Activated effector memory CD4-positive, alpha-beta T cell treated with Interleukin-2 at 50 U/mL for 16 hours (primary cell): Measurements from ENCODE around the gene PIM3.

ENCODE experiments used
- DNase-seq: peaks from one replicate; pipeline ENCODE4 v3.0.0-alpha.2; 2020

PIM3 gene

GRCh38 chr22:49960159-49961004 lies at the start of gene PIM3:
TSS of gene PIM3 (plus strand) at chr22:49960772. CDS start at chr22:49960948, 176 bp downstream.
- peak; percentile 89 for DNase-seq

DNA sequence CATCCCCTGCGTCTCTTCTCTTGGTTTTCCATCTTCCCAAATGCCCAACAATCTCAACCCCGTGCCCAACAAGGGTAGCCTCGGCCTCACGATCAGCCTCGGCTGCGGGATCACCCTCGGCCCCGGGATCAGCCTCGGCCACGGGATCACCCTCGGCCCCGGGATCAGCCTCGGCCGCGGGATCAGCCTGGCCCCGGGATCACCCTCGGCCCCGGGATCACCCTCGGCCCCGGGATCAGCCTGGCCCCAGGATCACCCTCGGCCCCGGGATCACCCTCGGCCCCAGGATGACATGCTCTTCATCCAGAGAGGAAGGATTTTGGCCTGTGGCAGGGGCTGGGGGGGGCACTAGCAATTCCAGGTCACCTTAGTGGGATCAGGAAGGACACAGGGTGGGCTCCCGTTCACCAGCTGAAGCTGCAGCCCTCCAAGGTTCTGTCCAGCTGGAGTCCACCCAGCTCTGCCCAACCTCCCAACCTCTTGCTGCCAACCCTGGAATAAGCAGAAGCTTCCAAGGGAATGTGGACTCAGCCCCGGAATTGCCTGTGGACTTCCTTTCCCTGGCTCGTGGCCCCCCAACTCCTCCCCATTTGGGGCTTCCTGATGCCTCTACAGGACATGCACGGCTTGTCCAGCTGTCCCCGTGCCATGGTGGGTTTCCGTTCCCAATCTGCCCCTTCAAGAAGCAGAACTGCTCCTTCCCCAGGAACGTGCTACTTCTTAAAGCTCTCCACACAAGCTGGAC lies 48.5 kb upstream of the PIM3 start:
- no peak for DNase-seq

DNA sequence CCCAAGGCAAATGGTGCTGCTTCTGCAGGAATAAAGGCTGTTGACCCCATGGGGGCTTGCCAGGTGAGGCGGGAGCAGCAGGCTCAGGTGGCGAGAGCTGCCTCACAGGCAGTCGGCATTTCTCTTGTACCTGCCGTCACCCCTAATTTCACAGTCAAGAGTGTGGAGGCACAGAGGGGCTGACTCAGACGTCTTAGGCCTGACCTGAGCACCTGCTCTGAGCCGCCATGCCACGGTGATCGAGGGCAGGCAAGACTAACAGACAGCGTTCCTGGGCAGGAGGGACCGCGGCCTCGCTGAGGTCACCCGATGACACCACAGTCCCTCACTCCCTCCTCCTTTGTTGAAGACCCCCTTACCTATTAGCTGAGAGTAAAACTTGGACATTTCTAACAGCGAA lies 47.5 kb upstream of the PIM3 start:
- DNase-seq = no peak

GRCh38 chr22:49913446-49913845 lies 47.1 kb upstream of the PIM3 start:
- DNase-seq = no peak

GRCh38 chr22:49914256-49914655 lies 46.3 kb upstream of the PIM3 start:
- DNase-seq = no peak

GRCh38 chr22:49915610-49916009 lies 45.0 kb upstream of the PIM3 start:
- no peak for DNase-seq

DNA sequence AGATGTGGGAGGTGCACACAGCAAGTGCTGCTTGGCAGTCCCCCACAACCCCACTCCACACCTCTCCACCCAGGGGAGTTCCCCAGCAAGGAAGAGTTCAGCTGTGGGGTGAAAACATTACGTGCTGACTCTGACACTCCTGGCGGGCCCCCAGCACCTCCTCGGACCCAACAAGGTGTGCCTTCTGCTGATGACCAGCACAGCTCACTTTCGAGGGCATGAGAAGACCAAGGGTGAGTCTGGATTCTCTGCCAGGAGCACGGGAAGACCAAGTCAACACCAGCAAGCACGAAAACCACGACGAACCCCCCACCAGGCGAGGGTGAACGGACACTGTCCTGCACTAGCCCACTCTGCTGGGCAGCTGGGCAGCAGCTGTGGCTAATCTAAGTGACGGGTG lies 43.7 kb upstream of the PIM3 start:
- DNase-seq = no peak

DNA sequence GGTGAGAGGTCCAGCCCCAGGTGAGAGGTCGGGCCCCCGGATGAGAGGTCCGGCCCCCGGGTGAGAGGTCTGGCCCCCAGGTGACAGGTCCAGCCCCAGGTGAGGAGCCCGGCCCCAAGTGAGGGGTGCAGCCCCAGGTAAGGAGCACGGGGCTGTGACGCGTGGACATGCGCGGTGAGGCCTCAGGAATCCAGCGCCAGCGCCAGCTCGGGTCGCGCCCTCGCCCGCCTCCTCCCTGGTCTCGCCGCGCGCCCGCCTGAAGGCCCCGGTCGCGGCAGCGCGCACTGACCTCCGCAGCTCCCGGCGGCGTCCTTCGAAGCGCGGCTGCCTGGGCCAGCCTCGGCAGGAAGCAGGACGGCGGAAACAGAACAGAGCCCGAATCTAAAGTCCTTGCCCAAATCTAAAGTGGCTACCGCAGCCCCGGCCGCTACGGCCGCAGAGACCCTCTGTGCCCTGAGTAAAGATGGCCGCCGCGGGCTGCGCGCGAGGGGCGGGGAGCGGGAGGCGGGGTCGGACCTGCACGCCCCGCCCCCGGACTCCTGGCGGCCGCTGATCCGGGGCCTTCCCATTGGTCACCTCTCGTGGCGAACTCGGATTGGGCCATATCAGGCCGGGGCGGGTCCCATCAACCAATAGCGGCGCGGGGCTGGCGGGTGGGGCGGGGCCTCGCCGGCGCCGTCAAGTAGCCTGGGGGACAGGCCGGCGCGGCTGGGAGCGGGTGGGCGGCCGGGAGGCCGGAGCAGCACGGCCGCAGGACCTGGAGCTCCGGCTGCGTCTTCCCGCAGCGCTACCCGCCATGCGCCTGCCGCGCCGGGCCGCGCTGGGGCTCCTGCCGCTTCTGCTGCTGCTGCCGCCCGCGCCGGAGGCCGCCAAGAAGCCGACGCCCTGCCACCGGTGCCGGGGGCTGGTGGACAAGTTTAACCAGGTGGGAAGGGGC lies 42.3 kb upstream of the PIM3 start, which contains the start of the genes ALG12 and CRELD2:
ALG12 (minus strand) TSS at position 465 of the 937 bp plus-strand sequence. CDS start 4,673 bp downstream, outside the sequence.
CRELD2 (plus strand) TSS at position 661 of the 937 bp plus-strand sequence; CDS start at position 797, 136 bp downstream.
- DNase-seq = peak; percentile 94

GRCh38 chr22:49918911-49919881 lies 41.4 kb upstream of the PIM3 start:
- no peak for DNase-seq

GRCh38 chr22:49920859-49921258 lies 39.7 kb upstream of the PIM3 start:
- no peak for DNase-seq

- DNase-seq = no peak
Observed at GRCh38 chr22:49921508-49922278, 38.9 kb upstream of the PIM3 start.

- no peak for DNase-seq
Observed at GRCh38 chr22:49922484-49922883, 38.1 kb upstream of the PIM3 start.

- DNase-seq = no peak
Observed at GRCh38 chr22:49922926-49923325, 37.6 kb upstream of the PIM3 start.

GRCh38 chr22:49923445-49923844 lies 37.1 kb upstream of the PIM3 start:
- DNase-seq = no peak

GRCh38 chr22:49924113-49924833 lies 36.3 kb upstream of the PIM3 start:
- no peak for DNase-seq

GRCh38 chr22:49925525-49926128 lies 34.9 kb upstream of the PIM3 start:
- DNase-seq = peak; percentile 67

GRCh38 chr22:49926916-49927315 lies 33.7 kb upstream of the PIM3 start:
- DNase-seq = no peak

- DNase-seq = no peak
Observed at GRCh38 chr22:49927483-49928184, 32.9 kb upstream of the PIM3 start.

- no peak for DNase-seq
Observed at GRCh38 chr22:49928185-49928495, 32.4 kb upstream of the PIM3 start.
